T-helper 2 cell treated with Interferon-gamma antibody and Interleukin-4, amounts not matched to agents 5 μg/mL and 100 μg/mL, for 36 hours (primary cell): ENCODE results near the gene MRI1.
"Not testable (repeated sequence)": the region's sequence is repeated elsewhere in the genome, so short reads cannot be mapped to it uniquely, and the experiment has no call there.

Source experiments
- DNase-seq: peaks from one replicate; pipeline ENCODE4 v3.0.0; 2021; ENCODE audit warnings: low spot score
- H3K27ac Mint-ChIP-seq: one replicate; pipeline ENCODE4 v1.8.0; 2021; ENCODE audit warnings: mild to moderate bottlenecking, mixed read lengths
- H3K27me3 Mint-ChIP-seq: one replicate; pipeline ENCODE4 v1.8.0; 2021; ENCODE audit warnings: low read depth, mixed read lengths
- H3K36me3 Mint-ChIP-seq: one replicate; pipeline ENCODE4 v1.8.0; 2021; ENCODE audit warnings: low read depth, mixed read lengths
- H3K4me1 Mint-ChIP-seq: one replicate; pipeline ENCODE4 v1.8.0; 2021; ENCODE audit warnings: low read depth, mixed read lengths
- H3K4me3 Mint-ChIP-seq: one replicate; pipeline ENCODE4 v1.8.0; 2022; ENCODE audit warnings: mild to moderate bottlenecking, moderate library complexity, mixed read lengths
- H3K9me3 Mint-ChIP-seq: one replicate; pipeline ENCODE4 v1.8.0; 2021; ENCODE audit warnings: mixed read lengths

The MRI1 gene

GRCh38 chr19:13744174-13744573, 20.1 kb upstream of the MRI1 start:
- Mint-ChIP-seq H3K36me3 (no peaks in the 10 kb centered on the region), H3K9me3 (peaks cover 7% of the 10 kb centered on the region), H3K4me3 (no peak overlapping the region), H3K27me3 (no peaks in the 10 kb centered on the region), H3K4me1 (peaks cover 12% of the 10 kb centered on the region), H3K27ac (no peak overlapping the region)
- DNase-seq: no peak

GRCh38 chr19:13747098-13747453, 17.2 kb upstream of the MRI1 start:
- peak overlapping the region; percentile 94 for H3K4me3 Mint-ChIP-seq
- peaks cover 8% of the 10 kb centered on the region for H3K36me3 Mint-ChIP-seq
- H3K27me3 Mint-ChIP-seq: no peaks in the 10 kb centered on the region
- peaks cover 7% of the 10 kb centered on the region for H3K9me3 Mint-ChIP-seq
- peak overlapping the region; percentile 93 for H3K27ac Mint-ChIP-seq
- no peak for DNase-seq
- H3K4me1 Mint-ChIP-seq: peaks cover 22% of the 10 kb centered on the region

GRCh38 chr19:13748169-13748828, 16.0 kb upstream of the MRI1 start:
- Mint-ChIP-seq H3K4me1 (peaks cover 22% of the 10 kb centered on the region), H3K9me3 (peaks cover 7% of the 10 kb centered on the region), H3K27me3 (no peaks in the 10 kb centered on the region), H3K4me3 (peak overlapping the region; percentile 94), H3K36me3 (peaks cover 11% of the 10 kb centered on the region), H3K27ac (peak overlapping the region; percentile 93)
- DNase-seq: peak; percentile 11

GRCh38 chr19:13751436-13751835, 12.9 kb upstream of the MRI1 start:
- Mint-ChIP-seq H3K4me1 (peaks cover 22% of the 10 kb centered on the region), H3K4me3 (no peak overlapping the region), H3K36me3 (peaks cover 31% of the 10 kb centered on the region), H3K27ac (peak overlapping the region; percentile 7), H3K27me3 (no peaks in the 10 kb centered on the region), H3K9me3 (peaks cover 7% of the 10 kb centered on the region)
- no peak for DNase-seq

- H3K4me3 Mint-ChIP-seq, H3K9me3 Mint-ChIP-seq, H3K27me3 Mint-ChIP-seq, DNase-seq, H3K27ac Mint-ChIP-seq: not testable (repeated sequence)
- Mint-ChIP-seq H3K4me1 (peaks cover 14% of the 10 kb centered on the region), H3K36me3 (peaks cover 46% of the 10 kb centered on the region)
These were observed 10.7 kb upstream of the MRI1 start for GRCh38 chr19:13753622-13754021.

- Mint-ChIP-seq H3K27me3 (no peaks in the 10 kb centered on the region), H3K27ac (no peak overlapping the region), H3K4me1 (peaks cover 1% of the 10 kb centered on the region), H3K4me3 (no peak overlapping the region), H3K36me3 (peaks cover 40% of the 10 kb centered on the region), H3K9me3 (no peaks in the 10 kb centered on the region)
- no peak for DNase-seq
These were observed 8.1 kb upstream of the MRI1 start for GRCh38 chr19:13756210-13756609.

GRCh38 chr19:13757805-13758772, 6.2 kb upstream of the MRI1 start:
- Mint-ChIP-seq H3K4me3 (no peak overlapping the region), H3K27ac (no peak overlapping the region), H3K4me1 (no peaks in the 10 kb centered on the region), H3K9me3 (no peaks in the 10 kb centered on the region), H3K36me3 (peaks cover 44% of the 10 kb centered on the region), H3K27me3 (no peaks in the 10 kb centered on the region)
- no peak for DNase-seq

GRCh38 chr19:13758795-13759194, 5.5 kb upstream of the MRI1 start:
- no peak for DNase-seq
- Mint-ChIP-seq H3K9me3 (no peaks in the 10 kb centered on the region), H3K27ac (no peak overlapping the region), H3K36me3 (peaks cover 43% of the 10 kb centered on the region), H3K27me3 (no peaks in the 10 kb centered on the region), H3K4me1 (peaks cover 1% of the 10 kb centered on the region), H3K4me3 (no peak overlapping the region)

GRCh38 chr19:13761423-13761822, 2.9 kb upstream of the MRI1 start:
- H3K27me3 Mint-ChIP-seq: no peaks in the 10 kb centered on the region
- DNase-seq: no peak
- no peak overlapping the region for H3K27ac Mint-ChIP-seq
- peaks cover 34% of the 10 kb centered on the region for H3K36me3 Mint-ChIP-seq
- H3K9me3 Mint-ChIP-seq: no peaks in the 10 kb centered on the region
- H3K4me3 Mint-ChIP-seq: no peak overlapping the region
- peaks cover 16% of the 10 kb centered on the region for H3K4me1 Mint-ChIP-seq

GRCh38 chr19:13762635-13763235, 1.6 kb upstream of the MRI1 start:
- Mint-ChIP-seq H3K4me3 (no peak overlapping the region), H3K9me3 (no peaks in the 10 kb centered on the region), H3K27me3 (no peaks in the 10 kb centered on the region), H3K36me3 (peaks cover 26% of the 10 kb centered on the region), H3K4me1 (peaks cover 17% of the 10 kb centered on the region), H3K27ac (no peak overlapping the region)
- no peak for DNase-seq

- no peaks in the 10 kb centered on the region for H3K27me3 Mint-ChIP-seq
- no peak for DNase-seq
- H3K4me3 Mint-ChIP-seq: peak overlapping the region; percentile 86
- no peaks in the 10 kb centered on the region for H3K9me3 Mint-ChIP-seq
- H3K36me3 Mint-ChIP-seq: peaks cover 25% of the 10 kb centered on the region
- peaks cover 17% of the 10 kb centered on the region for H3K4me1 Mint-ChIP-seq
- peak overlapping the region; percentile 57 for H3K27ac Mint-ChIP-seq
These were observed 1.1 kb upstream of the MRI1 start for GRCh38 chr19:13763265-13763664.

- H3K4me3 Mint-ChIP-seq: peak overlapping the region; percentile 91
- peaks cover 21% of the 10 kb centered on the region for H3K36me3 Mint-ChIP-seq
- no peaks in the 10 kb centered on the region for H3K9me3 Mint-ChIP-seq
- H3K27me3 Mint-ChIP-seq: no peaks in the 10 kb centered on the region
- H3K4me1 Mint-ChIP-seq: peaks cover 17% of the 10 kb centered on the region
- peak overlapping the region; percentile 83 for H3K27ac Mint-ChIP-seq
- DNase-seq: peak; percentile 24
These were observed 586 bp downstream of the MRI1 start for GRCh38 chr19:13764821-13765394.

GRCh38 chr19:13765395-13766094, 1.2 kb downstream of the MRI1 start:
- DNase-seq: no peak
- H3K36me3 Mint-ChIP-seq: peaks cover 23% of the 10 kb centered on the region
- peak overlapping the region; percentile 83 for H3K27ac Mint-ChIP-seq
- no peaks in the 10 kb centered on the region for H3K9me3 Mint-ChIP-seq
- H3K27me3 Mint-ChIP-seq: no peaks in the 10 kb centered on the region
- H3K4me3 Mint-ChIP-seq: peak overlapping the region; percentile 91
- H3K4me1 Mint-ChIP-seq: peaks cover 17% of the 10 kb centered on the region
